ENCODE results near the gene RNASEH2B. TPM values are rescaled to one million over a fixed set of nuclear protein-coding genes. Genes with fewer than 3 reads are reported as not detected.
A peak's percentile ranks its signal among the peaks of the same experiment; 100 is the strongest.

The RNASEH2B gene, protein sequence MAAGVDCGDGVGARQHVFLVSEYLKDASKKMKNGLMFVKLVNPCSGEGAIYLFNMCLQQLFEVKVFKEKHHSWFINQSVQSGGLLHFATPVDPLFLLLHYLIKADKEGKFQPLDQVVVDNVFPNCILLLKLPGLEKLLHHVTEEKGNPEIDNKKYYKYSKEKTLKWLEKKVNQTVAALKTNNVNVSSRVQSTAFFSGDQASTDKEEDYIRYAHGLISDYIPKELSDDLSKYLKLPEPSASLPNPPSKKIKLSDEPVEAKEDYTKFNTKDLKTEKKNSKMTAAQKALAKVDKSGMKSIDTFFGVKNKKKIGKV
- total RNA-seq (10 to 100 TPM; 10.7 to 44.1 TPM), polyA plus RNA-seq (1 to 10 TPM; 7.8 TPM)

DNA sequence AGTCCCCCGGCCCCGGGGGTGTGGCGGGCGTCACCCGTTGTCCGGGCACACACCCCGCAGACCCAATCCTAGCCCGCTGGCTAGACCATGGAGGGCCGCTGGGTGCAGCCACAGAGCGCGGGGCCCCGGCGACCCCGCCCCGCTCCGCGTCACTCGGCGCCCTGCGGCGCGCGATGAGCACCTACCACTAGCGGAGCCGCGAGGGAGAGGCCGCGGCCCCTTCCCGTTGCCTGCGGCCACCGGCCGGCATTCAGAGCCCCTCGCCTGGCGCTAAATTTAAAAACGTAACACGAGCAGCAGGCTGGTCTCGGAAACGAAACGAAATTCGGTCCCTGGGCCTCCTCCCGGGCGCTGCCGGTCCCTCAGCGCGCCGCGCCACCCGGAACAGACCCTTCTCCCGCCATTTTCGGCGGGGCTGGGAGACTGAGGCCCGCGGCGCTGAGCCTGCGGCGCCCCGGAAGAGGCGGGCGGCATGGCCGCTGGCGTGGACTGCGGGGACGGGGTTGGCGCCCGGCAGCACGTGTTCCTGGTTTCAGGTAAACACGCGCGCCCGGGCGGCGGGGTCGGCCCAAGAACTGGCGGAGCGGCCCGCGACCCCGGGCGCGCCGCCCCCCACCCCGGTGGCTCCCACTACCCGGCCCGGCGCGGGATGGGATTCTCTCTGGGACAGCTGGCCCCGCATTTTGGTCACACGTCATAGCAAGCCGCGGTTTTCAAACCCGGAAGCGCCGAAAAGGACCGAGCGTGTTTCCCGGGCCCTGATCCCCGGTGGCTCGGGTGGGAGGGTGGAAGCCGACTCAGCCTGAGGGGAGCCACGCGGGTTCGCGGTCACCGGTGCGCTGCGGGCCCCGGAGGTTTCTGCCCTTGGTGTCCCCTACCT is at the start of gene RNASEH2B:
TSS of gene RNASEH2B (plus strand) at position 187 of the 880 bp plus-strand sequence. CDS start at position 473, 286 bp downstream.
- peak; percentile 78 for DNase-seq (ENCODE audit: low spot score)
- H3K36me3 ChIP-seq (ENCODE audit: control insufficient read depth in 4 of 4, insufficient read depth in 3 of 4, low read depth in 1 of 4, low read length in 3 of 4), result no peaks in the 10 kb centered on the region
- peaks cover 0 to 23% (median 12%) of the 10 kb centered on the region in 4 donors for H3K4me1 ChIP-seq (ENCODE audit: control insufficient read depth in 4 of 4, insufficient read depth in 4 of 4, low read length in 3 of 4)
- peak within 1 kb of the TSS; percentile 73 to 89 for H3K27ac ChIP-seq (ENCODE audit: low read depth in 1 of 2, low read length in 2 of 2)
- WGBS, result under 1% methylated on average over 107 of the region's 107 CpGs
- TF ChIP-seq, protein P1, sequence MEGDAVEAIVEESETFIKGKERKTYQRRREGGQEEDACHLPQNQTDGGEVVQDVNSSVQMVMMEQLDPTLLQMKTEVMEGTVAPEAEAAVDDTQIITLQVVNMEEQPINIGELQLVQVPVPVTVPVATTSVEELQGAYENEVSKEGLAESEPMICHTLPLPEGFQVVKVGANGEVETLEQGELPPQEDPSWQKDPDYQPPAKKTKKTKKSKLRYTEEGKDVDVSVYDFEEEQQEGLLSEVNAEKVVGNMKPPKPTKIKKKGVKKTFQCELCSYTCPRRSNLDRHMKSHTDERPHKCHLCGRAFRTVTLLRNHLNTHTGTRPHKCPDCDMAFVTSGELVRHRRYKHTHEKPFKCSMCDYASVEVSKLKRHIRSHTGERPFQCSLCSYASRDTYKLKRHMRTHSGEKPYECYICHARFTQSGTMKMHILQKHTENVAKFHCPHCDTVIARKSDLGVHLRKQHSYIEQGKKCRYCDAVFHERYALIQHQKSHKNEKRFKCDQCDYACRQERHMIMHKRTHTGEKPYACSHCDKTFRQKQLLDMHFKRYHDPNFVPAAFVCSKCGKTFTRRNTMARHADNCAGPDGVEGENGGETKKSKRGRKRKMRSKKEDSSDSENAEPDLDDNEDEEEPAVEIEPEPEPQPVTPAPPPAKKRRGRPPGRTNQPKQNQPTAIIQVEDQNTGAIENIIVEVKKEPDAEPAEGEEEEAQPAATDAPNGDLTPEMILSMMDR (IDR thresholded peaks at IDR 0.05; ENCODE audit: low read depth, low read length, missing input control), result peak; percentile 10
- peak in 1 of 2 donors; percentile 22 for TF ChIP-seq RAD21 (IDR thresholded peaks at IDR 0.05)
- TF ChIP-seq, protein P2, sequence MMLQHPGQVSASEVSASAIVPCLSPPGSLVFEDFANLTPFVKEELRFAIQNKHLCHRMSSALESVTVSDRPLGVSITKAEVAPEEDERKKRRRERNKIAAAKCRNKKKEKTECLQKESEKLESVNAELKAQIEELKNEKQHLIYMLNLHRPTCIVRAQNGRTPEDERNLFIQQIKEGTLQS (IDR thresholded peaks at IDR 0.05), result no peak
- TF ChIP-seq EGR1 (IDR thresholded peaks at IDR 0.05; ENCODE audit: low read depth in 2 of 2), result no peak
- TF ChIP-seq YY1 (IDR thresholded peaks at IDR 0.05), result peak; percentile 81
- TF ChIP-seq GABPA (IDR thresholded peaks at IDR 0.05 in 1 of 2, conservative IDR thresholded peaks at IDR 0.05 in 1 of 2), result peak in 1 of 2 donors; percentile 22
- H3K9me3 ChIP-seq (ENCODE audit: control insufficient read depth in 4 of 4, low read length in 3 of 4), result no peaks in the 10 kb centered on the region
- peak within 1 kb of the TSS; percentile 82 to 88 (median 83) for H3K4me3 ChIP-seq (ENCODE audit: low read depth in 1 of 3, low read length in 3 of 3)
- H3K27me3 ChIP-seq (ENCODE audit: control insufficient read depth in 4 of 4, insufficient read depth in 4 of 4, low read length in 3 of 4), result no peaks in the 10 kb centered on the region
- H3K9ac ChIP-seq (ENCODE audit: low read depth in 1 of 2, low read length in 2 of 2), result peak within 1 kb of the TSS; percentile 61 to 83

DNA sequence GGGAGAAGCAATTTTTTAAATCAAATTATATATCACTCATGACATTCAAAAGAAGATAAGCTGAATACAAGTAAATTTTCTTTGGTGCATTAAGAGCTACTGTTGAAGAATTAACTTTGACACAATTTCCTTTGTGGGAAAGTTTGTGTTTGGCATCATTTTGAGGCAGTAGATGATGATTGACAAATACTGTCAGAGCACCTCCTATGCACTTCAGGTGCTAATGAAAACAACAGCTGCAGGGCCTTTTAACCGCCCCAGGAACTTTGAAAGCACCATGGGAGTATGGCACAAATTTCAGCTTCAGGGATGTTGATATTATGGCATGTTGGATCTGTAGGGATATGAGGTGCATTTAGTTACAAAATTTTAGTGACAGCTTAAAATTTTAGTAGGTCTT is 45.1 kb upstream of the RNASEH2B start:
- DNase-seq (ENCODE audit: low spot score), result no peak
- Histone ChIP-seq H3K4me3 (ENCODE audit: low read depth in 1 of 3, low read length in 3 of 3) (no peak overlapping the region), H3K9ac (ENCODE audit: low read depth in 1 of 2, low read length in 2 of 2) (no peak overlapping the region), H3K4me1 (ENCODE audit: control insufficient read depth in 4 of 4, insufficient read depth in 4 of 4, low read length in 3 of 4) (no peaks in the 10 kb centered on the region), H3K36me3 (ENCODE audit: control insufficient read depth in 4 of 4, insufficient read depth in 3 of 4, low read depth in 1 of 4, low read length in 3 of 4) (no peaks in the 10 kb centered on the region), H3K9me3 (ENCODE audit: control insufficient read depth in 4 of 4, low read length in 3 of 4) (peaks cover 0 to 2% (median 0%) of the 10 kb centered on the region in 4 donors), H3K27me3 (ENCODE audit: control insufficient read depth in 4 of 4, insufficient read depth in 4 of 4, low read length in 3 of 4) (no peaks in the 10 kb centered on the region), H3K27ac (ENCODE audit: low read depth in 1 of 2, low read length in 2 of 2) (no peak overlapping the region)
- 98% methylated on average over 1 of the region's 1 CpG for WGBS
- TF ChIP-seq, protein P2 (IDR thresholded peaks at IDR 0.05), result no peak
- TF ChIP-seq SP1 (IDR thresholded peaks at IDR 0.05), result no peak
- TF ChIP-seq, protein P3, sequence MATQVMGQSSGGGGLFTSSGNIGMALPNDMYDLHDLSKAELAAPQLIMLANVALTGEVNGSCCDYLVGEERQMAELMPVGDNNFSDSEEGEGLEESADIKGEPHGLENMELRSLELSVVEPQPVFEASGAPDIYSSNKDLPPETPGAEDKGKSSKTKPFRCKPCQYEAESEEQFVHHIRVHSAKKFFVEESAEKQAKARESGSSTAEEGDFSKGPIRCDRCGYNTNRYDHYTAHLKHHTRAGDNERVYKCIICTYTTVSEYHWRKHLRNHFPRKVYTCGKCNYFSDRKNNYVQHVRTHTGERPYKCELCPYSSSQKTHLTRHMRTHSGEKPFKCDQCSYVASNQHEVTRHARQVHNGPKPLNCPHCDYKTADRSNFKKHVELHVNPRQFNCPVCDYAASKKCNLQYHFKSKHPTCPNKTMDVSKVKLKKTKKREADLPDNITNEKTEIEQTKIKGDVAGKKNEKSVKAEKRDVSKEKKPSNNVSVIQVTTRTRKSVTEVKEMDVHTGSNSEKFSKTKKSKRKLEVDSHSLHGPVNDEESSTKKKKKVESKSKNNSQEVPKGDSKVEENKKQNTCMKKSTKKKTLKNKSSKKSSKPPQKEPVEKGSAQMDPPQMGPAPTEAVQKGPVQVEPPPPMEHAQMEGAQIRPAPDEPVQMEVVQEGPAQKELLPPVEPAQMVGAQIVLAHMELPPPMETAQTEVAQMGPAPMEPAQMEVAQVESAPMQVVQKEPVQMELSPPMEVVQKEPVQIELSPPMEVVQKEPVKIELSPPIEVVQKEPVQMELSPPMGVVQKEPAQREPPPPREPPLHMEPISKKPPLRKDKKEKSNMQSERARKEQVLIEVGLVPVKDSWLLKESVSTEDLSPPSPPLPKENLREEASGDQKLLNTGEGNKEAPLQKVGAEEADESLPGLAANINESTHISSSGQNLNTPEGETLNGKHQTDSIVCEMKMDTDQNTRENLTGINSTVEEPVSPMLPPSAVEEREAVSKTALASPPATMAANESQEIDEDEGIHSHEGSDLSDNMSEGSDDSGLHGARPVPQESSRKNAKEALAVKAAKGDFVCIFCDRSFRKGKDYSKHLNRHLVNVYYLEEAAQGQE (IDR thresholded peaks at IDR 0.05), result no peak
- no peak for TF ChIP-seq HNF4G (IDR thresholded peaks at IDR 0.05)
- no peak for TF ChIP-seq FOXA1 (IDR thresholded peaks at IDR 0.05)
- no peak for TF ChIP-seq NR2F2 (IDR thresholded peaks at IDR 0.05)
- no peak for TF ChIP-seq YY1 (IDR thresholded peaks at IDR 0.05)
- TF ChIP-seq EGR1 (IDR thresholded peaks at IDR 0.05; ENCODE audit: low read depth in 2 of 2), result no peak
- no peak for TF ChIP-seq HNF4A (conservative IDR thresholded peaks at IDR 0.05)
- no peak for TF ChIP-seq RXRA (IDR thresholded peaks at IDR 0.05)
